Measurements from ENCODE around the gene TTC33.

DNA sequence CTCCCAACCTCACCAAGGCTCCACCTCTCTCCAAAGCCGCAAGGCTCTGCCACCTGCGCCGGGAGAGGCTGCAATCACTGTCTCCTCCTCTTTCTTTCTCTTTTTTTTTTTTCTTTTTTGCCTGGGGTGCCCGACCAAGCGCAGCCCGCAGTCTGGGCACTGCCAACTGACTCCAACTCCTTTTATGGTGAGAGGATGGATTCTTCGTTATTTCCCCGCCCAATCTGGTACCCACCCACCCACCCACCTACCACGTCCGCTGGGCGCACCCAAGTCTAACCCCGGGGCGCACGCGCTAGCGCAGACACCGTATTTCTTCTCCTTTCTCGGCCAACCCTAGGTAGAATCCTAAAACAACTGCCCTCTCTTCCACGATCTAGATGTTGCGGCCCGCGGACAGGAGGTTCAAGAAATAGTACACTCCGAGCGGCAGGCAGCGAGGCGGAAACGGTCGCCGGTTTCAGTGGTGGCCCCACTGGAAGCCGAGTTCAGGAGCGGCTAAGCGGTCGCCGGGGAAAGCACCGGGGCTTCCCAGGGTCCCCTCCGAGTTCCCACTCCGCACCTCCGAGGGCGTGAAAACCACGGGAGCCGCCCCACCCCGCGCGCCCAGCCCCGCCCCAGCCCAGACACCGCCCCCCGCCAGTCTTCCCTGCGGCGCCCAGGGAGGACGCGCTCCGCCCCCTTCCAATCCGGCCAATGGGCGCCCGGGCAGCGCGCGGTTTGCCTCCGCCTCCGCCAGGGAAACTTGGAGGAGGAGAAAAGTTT, 76.4 kb downstream of the TTC33 start:
- TF ChIP-seq, protein P1, sequence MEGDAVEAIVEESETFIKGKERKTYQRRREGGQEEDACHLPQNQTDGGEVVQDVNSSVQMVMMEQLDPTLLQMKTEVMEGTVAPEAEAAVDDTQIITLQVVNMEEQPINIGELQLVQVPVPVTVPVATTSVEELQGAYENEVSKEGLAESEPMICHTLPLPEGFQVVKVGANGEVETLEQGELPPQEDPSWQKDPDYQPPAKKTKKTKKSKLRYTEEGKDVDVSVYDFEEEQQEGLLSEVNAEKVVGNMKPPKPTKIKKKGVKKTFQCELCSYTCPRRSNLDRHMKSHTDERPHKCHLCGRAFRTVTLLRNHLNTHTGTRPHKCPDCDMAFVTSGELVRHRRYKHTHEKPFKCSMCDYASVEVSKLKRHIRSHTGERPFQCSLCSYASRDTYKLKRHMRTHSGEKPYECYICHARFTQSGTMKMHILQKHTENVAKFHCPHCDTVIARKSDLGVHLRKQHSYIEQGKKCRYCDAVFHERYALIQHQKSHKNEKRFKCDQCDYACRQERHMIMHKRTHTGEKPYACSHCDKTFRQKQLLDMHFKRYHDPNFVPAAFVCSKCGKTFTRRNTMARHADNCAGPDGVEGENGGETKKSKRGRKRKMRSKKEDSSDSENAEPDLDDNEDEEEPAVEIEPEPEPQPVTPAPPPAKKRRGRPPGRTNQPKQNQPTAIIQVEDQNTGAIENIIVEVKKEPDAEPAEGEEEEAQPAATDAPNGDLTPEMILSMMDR (conservative IDR thresholded peaks at IDR 0.05) = no peak
- TF ChIP-seq ZFX (IDR thresholded peaks at IDR 0.05) = no peak

Measured in C4-2B (cell line).